Mucosa of rectum (tissue), 2 donors: Measurements from ENCODE around the gene TMPRSS3.

Source experiments
- H3K27ac ChIP-seq, 2 donors: one replicate each; pipeline ENCODE4 v1.7.0; 2013; ENCODE audit warnings: inconsistent platforms in 2 of 2, low read depth in 2 of 2, low read length in 2 of 2
- H3K27me3 ChIP-seq, 2 donors: one replicate each; pipeline ENCODE4 v1.7.0; 2013; ENCODE audit warnings: low read length in 2 of 2; ENCODE audit not compliant: control insufficient read depth in 2 of 2, insufficient read depth in 2 of 2
- H3K36me3 ChIP-seq, 2 donors: one replicate each; pipeline ENCODE4 v1.7.0; 2013; ENCODE audit warnings: low read length in 2 of 2; ENCODE audit not compliant: control insufficient read depth in 2 of 2, insufficient read depth in 2 of 2
- H3K4me1 ChIP-seq, 2 donors: one replicate each; pipeline ENCODE4 v1.7.0; 2013; ENCODE audit warnings: low read length in 2 of 2, mild to moderate bottlenecking in 1 of 2; ENCODE audit not compliant: control insufficient read depth in 2 of 2, insufficient read depth in 2 of 2
- H3K4me3 ChIP-seq, 2 donors: one replicate each; pipeline ENCODE4 v1.7.0; 2013; ENCODE audit warnings: low read length in 2 of 2
- H3K9ac ChIP-seq, 2 donors: one replicate each; pipeline ENCODE4 v1.7.0; 2013; ENCODE audit warnings: low read length in 2 of 2, low read depth in 1 of 2, mild to moderate bottlenecking in 1 of 2
- H3K9me3 ChIP-seq, 2 donors: one replicate each; pipeline ENCODE4 v1.7.0; 2013; ENCODE audit warnings: low read length in 2 of 2; ENCODE audit not compliant: control insufficient read depth in 2 of 2
- donor health status: healthy.
- donor health status: Normal muscosa, but diverticular disease.

The TMPRSS3 gene

GRCh38 chr21:42429856-42430255, 34.0 kb upstream of the TMPRSS3 start:
- Histone ChIP-seq H3K9ac (no peak overlapping the region), H3K36me3 (peaks cover 0 to 2% of the 10 kb centered on the region in 2 donors), H3K4me3 (no peak overlapping the region), H3K27ac (no peak overlapping the region), H3K9me3 (peaks cover 0 to 3% of the 10 kb centered on the region in 2 donors), H3K27me3 (no peaks in the 10 kb centered on the region), H3K4me1 (peaks cover 0 to 6% of the 10 kb centered on the region in 2 donors)

- no peak overlapping the region for H3K9ac ChIP-seq
These were observed 33.2 kb upstream of the TMPRSS3 start for GRCh38 chr21:42429021-42429420.

GRCh38 chr21:42427809-42428419, 32.1 kb upstream of the TMPRSS3 start:
- Histone ChIP-seq H3K36me3 (peaks cover 0 to 2% of the 10 kb centered on the region in 2 donors), H3K27me3 (peaks cover 0 to 3% of the 10 kb centered on the region in 2 donors)

More at GRCh38 chr21:42429021-42429420, 33.2 kb upstream of the TMPRSS3 start:
- peaks cover 0 to 6% of the 10 kb centered on the region in 2 donors for H3K4me1 ChIP-seq
- peaks cover 0 to 3% of the 10 kb centered on the region in 2 donors for H3K27me3 ChIP-seq
- H3K27ac ChIP-seq = no peak overlapping the region
- peaks cover 0 to 2% of the 10 kb centered on the region in 2 donors for H3K36me3 ChIP-seq
- H3K4me3 ChIP-seq = no peak overlapping the region
- H3K9me3 ChIP-seq = peaks cover 0 to 3% of the 10 kb centered on the region in 2 donors

GRCh38 chr21:42426876-42427480, 31.1 kb upstream of the TMPRSS3 start:
- H3K9ac ChIP-seq = peak overlapping the region in 1 of 2 donors; percentile 36
- peaks cover 0 to 3% of the 10 kb centered on the region in 2 donors for H3K27me3 ChIP-seq
- no peak overlapping the region for H3K27ac ChIP-seq
- no peaks in the 10 kb centered on the region for H3K9me3 ChIP-seq
- peaks cover 0 to 2% of the 10 kb centered on the region in 2 donors for H3K36me3 ChIP-seq
- peaks cover 0 to 6% of the 10 kb centered on the region in 2 donors for H3K4me1 ChIP-seq
- no peak overlapping the region for H3K4me3 ChIP-seq

More at GRCh38 chr21:42427809-42428419, 32.1 kb upstream of the TMPRSS3 start:
- Histone ChIP-seq H3K4me3 (no peak overlapping the region), H3K4me1 (peaks cover 0 to 6% of the 10 kb centered on the region in 2 donors), H3K9ac (no peak overlapping the region), H3K27ac (no peak overlapping the region), H3K9me3 (peaks cover 0 to 3% of the 10 kb centered on the region in 2 donors)

GRCh38 chr21:42426424-42426823, 30.6 kb upstream of the TMPRSS3 start:
- peaks cover 0 to 6% of the 10 kb centered on the region in 2 donors for H3K4me1 ChIP-seq
- H3K4me3 ChIP-seq = no peak overlapping the region
- peaks cover 0 to 3% of the 10 kb centered on the region in 2 donors for H3K27me3 ChIP-seq
- H3K9me3 ChIP-seq = no peaks in the 10 kb centered on the region
- H3K36me3 ChIP-seq = no peaks in the 10 kb centered on the region
- no peak overlapping the region for H3K27ac ChIP-seq
- H3K9ac ChIP-seq = no peak overlapping the region

GRCh38 chr21:42425591-42425990, 29.7 kb upstream of the TMPRSS3 start:
- H3K4me1 ChIP-seq = peaks cover 0 to 6% of the 10 kb centered on the region in 2 donors
- H3K9me3 ChIP-seq = no peaks in the 10 kb centered on the region
- no peaks in the 10 kb centered on the region for H3K36me3 ChIP-seq
- H3K4me3 ChIP-seq = no peak overlapping the region
- peaks cover 0 to 5% of the 10 kb centered on the region in 2 donors for H3K27me3 ChIP-seq
- no peak overlapping the region for H3K9ac ChIP-seq
- no peak overlapping the region for H3K27ac ChIP-seq

GRCh38 chr21:42424914-42425541, 29.2 kb upstream of the TMPRSS3 start:
- H3K27ac ChIP-seq = peak overlapping the region; percentile 26 to 35
- H3K4me1 ChIP-seq = peaks cover 0 to 6% of the 10 kb centered on the region in 2 donors
- H3K9ac ChIP-seq = no peak overlapping the region
- H3K27me3 ChIP-seq = peaks cover 0 to 5% of the 10 kb centered on the region in 2 donors
- no peaks in the 10 kb centered on the region for H3K36me3 ChIP-seq
- no peaks in the 10 kb centered on the region for H3K9me3 ChIP-seq
- H3K4me3 ChIP-seq = no peak overlapping the region

GRCh38 chr21:42423685-42424084, 27.8 kb upstream of the TMPRSS3 start:
- H3K27ac ChIP-seq = no peak overlapping the region

GRCh38 chr21:42423197-42423675, 27.4 kb upstream of the TMPRSS3 start:
- peaks cover 0 to 5% of the 10 kb centered on the region in 2 donors for H3K27me3 ChIP-seq
- H3K9me3 ChIP-seq = no peaks in the 10 kb centered on the region
- H3K36me3 ChIP-seq = no peaks in the 10 kb centered on the region
- H3K4me1 ChIP-seq = peaks cover 0 to 6% of the 10 kb centered on the region in 2 donors
- no peak overlapping the region for H3K4me3 ChIP-seq
- H3K27ac ChIP-seq = no peak overlapping the region
- no peak overlapping the region for H3K9ac ChIP-seq

More at GRCh38 chr21:42423685-42424084, 27.8 kb upstream of the TMPRSS3 start:
- Histone ChIP-seq H3K9ac (no peak overlapping the region), H3K36me3 (no peaks in the 10 kb centered on the region), H3K4me1 (peaks cover 0 to 6% of the 10 kb centered on the region in 2 donors), H3K27me3 (peaks cover 0 to 5% of the 10 kb centered on the region in 2 donors), H3K9me3 (no peaks in the 10 kb centered on the region), H3K4me3 (no peak overlapping the region)
